Measurements from ENCODE around the gene ZNF804A.

GRCh38 chr2:184729581-184729980, 131.3 kb downstream of the ZNF804A start:
- TF ChIP-seq CTCF (IDR thresholded peaks at IDR 0.05) = no peak
- TF ChIP-seq POLR2A (IDR thresholded peaks at IDR 0.05) = no peak

All from lower leg skin (tissue), 3 donors.